Mammary epithelial cell (primary cell): ENCODE data around the gene RIN1.

ENCODE experiments used
- CTCF ChIP-seq, 2 donors: IDR thresholded peaks in 1 of 2; conservative IDR thresholded peaks in 1 of 2; 2 replicates each; pipeline ENCODE4 v1.5.1; 2011 to 2012; ENCODE audit warnings: inconsistent platforms in 2 of 2, low read length in 2 of 2, mild to moderate bottlenecking in 2 of 2, control low read depth in 1 of 2, low read depth in 1 of 2; ENCODE audit not compliant: insufficient read depth in 1 of 2; ENCODE audit errors: extremely low read depth in 1 of 2
- EZH2 ChIP-seq: IDR thresholded peaks from 2 replicates; pipeline ENCODE4 v1.6.1; 2012; ENCODE audit warnings: low read length, inconsistent platforms, borderline replicate concordance

GRCh38 chr11:66297610-66298009 is 38.6 kb downstream of the RIN1 start:
- TF ChIP-seq CTCF (conservative IDR thresholded peaks at IDR 0.05 in 1 of 2, IDR thresholded peaks at IDR 0.05 in 1 of 2; ENCODE audit: extremely low read depth in 1 of 2, insufficient read depth in 1 of 2, low read depth in 1 of 2, low read length in 2 of 2) (no peak), EZH2 (no peak)
